GM21576 (cell line): Measurements from ENCODE around the gene ELFN2.

ENCODE experiments used
- ATAC-seq: cut with Tn5 transposase; IDR thresholded peaks from one replicate; pipeline ENCODE4 v1.9.1; 2021; ENCODE audit warnings: mild to moderate bottlenecking, moderate library complexity; ENCODE audit not compliant: unreplicated experiment

The ELFN2 gene

DNA sequence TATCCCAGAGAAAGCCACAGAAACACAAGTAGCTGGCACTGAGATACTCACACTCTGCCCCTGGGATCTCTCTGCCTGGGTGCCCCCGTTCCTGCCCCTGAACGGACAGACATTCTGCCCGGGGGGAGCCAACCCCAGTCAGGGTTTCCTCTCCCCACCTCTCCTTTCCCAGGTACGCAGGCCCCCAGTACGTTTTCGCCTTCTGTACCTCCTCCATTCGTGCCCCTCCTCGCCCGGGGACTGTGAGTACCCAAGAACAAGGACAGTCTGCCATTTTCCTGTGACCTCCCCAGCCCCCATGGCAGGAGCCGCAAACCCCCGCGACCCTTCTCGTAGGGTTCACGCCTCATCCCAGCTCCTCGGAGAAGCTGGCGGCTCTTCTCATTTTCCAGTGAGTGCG lies 29.1 kb upstream of the ELFN2 start:
- ATAC-seq: no peak

DNA sequence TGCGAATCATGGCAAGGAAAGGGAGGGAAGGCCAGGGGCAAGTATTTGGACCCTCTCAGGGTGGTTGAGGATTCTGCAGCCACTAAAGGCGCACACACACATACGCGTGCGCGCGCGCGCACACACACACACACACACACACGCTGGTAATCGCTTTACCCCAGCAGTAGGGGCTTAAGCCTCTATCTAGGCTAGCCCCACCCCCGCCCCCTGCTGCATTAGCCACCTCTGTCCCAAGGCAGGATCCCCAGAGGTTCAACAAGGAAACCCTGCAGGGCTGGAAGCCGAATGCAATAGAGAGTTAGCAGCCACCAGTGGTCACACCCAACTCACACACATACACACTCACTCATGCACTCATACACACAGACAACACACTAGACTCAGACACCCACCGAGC lies 28.6 kb upstream of the ELFN2 start:
- no peak for ATAC-seq

DNA sequence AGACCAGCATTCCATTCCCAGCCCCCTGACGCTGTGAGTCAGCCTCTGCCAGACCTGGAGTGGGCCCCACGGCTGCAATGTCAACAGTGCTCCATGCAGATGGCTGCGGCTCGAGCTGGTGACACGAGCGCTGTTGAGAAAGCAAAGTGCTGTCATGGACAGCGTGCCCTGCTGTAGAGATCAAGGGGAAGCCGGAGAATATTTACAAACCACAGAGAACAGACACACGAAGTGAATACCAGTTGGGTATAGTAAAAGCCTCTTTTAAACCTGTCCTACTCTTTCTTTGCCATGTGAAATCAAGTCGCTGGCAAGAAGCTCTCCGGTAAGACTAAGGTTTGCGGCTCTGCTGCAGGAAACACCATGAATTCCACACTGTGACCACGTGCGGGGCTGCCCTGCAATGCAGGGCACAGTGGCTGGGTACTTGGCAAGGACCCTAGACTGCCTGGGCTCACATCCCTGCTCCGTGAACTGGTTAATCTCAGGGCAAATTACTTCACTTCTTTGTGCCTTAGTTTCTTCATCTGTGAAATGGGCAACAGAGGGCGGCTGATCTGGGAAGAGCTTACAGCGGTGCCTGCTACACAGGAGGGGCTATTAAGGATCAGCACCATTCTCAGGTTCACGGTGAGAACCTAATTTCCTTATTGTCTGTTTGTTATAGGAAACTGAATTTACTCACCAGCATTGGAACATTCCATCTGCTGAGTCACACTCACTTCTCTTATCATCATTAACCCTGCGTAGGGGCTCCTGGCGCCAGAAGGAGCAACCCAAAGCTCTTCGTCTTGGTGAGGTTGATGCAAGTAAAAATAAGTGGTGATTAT lies 27.8 kb upstream of the ELFN2 start:
- no peak for ATAC-seq

DNA sequence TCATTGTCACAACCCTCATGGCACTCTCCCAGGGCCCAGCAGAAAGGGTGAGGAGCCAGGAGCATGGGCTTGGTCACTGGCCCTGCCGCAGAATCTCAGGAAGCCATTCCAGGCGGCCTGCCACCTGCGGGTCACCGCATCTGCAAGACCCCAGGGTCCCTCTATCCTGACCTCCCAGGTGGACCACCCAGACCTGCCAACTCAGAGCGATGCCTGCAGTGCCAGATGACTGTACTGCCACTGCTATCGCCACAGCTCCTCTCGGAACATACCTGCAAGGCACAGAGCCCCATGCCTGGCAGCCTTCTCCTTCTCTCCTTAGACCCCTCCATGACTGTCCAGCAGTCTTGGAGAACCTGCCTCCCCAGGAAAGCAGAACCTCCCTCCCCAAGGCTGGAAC lies 26.4 kb upstream of the ELFN2 start:
- no peak for ATAC-seq

DNA sequence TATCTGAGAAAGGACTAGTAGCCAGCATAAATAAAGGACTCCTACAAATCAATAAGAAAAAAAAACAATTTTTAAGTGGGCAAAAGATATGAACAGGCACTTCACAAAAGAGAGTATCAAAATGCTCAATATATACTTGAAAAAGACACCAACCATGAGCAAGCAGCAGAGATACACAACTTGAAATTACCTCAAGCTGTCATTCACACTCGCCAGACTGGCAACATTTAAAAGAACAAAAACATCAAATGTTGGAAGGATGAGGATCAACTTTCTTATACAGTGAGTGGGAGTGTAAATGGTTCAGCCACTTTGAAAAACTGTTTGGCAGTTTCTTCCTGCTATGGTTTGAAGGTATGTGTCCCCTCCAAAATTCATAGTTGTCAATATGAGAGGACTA lies 23.9 kb upstream of the ELFN2 start:
- no peak for ATAC-seq

DNA sequence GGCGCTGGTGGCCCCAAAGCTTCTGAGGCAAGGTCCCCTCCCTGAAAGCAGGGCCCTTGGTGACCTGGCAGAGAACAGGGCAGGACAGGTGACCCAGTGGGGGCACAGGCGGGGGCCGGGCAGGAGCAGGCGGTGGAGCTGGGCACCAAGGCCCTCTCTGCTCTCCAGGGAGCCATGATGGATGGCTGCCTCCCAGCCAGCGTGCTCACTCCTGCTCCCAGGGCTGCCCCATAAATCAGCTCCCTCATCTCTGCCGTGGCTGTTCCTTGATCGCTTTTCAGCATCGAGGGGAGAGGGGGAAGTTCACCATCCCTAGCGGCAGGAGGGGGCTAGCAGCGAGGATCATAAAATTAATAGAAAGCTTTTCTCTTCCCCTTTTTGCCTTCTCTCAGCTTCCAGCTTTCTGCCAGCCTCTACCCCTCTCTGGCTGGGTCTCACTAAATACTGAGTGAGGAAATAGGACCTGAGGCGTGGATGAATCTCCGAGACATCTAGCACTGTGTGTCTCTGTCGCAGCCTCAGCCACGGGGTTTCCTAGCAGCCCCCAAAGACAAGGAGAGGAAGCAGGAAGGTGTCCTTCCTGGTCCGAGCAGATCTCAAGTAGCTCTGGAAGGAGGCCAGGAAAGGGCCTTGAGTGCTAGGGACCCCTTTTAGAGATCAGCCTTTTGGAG lies 22.2 kb upstream of the ELFN2 start:
- ATAC-seq: no peak

DNA sequence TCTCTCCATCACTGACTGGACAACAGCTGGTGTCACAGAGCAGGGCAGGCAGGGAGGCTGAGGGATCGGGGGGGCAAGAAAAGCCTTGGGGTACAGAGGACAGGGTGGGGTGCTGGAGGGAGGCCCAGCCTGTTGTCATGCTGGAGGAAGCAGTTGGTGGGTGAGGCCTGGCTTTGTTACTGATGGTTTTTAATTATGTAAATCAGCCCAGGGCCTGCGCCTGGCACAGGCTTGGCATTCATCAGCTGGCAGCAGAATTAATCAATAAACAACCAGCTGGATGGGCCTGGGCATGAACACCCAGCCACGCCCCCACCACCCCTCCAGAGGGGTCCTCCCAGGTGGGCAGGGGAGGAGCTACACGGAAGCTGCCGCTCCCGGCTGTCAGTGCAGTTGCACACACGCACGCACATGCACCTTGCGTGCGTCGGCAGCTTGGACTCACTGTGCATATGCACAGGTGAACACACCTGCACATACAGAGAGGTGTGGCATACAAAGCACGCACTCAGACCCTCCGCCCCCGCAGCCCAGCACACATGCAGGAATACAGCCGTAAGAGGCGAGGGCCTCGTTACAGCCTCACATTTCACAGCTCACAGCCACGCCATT lies 21.3 kb upstream of the ELFN2 start:
- ATAC-seq: no peak

DNA sequence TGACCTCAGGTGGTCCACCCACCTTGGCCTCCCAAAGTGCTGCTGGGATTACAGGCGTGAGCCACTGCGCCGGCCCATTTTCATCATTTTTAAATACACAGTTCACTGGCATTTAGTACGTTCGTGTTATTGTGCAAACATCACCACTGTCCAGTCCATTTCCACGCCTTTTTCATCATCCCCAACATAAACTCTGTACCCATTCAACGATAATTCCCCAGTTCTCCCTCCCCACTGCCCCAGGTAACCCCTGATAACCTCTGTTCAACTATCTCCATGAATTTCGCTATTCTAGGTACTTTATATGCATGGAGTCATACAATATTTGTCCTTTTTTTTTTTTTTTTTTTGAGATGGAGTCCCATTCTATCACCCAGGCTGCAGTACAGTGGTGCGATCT lies 18.2 kb upstream of the ELFN2 start:
- ATAC-seq: no peak

DNA sequence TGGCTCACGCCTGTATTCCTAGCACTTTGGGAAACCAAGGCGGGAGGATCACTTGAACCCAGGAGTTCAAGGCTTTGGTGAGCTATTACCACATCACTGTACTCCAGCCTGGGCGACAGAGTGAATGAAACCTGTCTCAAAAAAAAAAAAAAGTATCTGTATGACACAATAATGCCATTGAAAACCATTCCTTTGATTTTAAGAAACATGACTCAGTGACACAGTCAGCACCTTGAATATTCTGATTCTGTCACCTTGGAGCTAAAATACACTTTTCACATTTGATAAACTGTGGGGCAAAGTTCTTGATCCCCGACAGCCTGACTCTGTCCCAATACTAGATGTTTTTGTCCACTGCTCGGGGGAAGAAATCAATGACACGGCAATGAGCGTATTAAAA lies 16.7 kb upstream of the ELFN2 start:
- no peak for ATAC-seq

DNA sequence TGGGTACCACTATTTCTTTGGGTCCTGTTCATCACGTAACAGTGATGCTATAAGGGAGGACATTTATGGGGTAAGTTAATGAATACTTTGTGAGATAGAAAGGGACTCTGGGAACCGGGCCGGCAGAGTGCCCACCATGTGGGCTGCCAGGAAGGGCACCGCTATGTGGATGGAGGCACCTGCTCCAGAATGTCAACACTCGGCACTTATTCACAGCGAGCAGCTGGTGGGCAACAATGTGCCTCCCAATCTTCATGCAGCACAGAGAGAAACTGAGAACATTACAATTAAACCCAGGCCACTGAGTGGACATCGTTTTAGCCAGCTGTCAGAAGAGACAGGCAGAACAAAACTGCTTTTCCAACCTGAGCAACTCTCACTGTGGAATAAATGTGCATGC lies 15.8 kb upstream of the ELFN2 start:
- ATAC-seq: no peak

DNA sequence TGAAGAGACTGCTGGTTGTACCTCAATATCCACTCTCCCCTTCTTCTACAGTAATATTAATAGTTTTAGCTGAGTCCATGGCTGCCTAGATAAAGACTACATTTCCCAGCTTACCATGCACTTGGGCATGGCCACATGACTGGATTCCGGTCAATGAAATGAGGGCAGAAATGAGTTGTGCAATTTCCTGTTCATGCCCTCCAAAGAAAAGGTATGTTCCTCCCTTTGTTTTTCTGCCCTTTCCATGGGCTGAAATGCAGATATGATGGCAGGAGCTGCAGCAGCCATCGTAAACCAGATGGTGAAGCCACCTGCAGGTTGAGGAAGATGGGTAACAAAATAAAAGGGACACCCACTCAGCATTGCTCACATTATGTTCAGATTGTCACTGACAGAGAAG lies 15.3 kb upstream of the ELFN2 start:
- no peak for ATAC-seq

DNA sequence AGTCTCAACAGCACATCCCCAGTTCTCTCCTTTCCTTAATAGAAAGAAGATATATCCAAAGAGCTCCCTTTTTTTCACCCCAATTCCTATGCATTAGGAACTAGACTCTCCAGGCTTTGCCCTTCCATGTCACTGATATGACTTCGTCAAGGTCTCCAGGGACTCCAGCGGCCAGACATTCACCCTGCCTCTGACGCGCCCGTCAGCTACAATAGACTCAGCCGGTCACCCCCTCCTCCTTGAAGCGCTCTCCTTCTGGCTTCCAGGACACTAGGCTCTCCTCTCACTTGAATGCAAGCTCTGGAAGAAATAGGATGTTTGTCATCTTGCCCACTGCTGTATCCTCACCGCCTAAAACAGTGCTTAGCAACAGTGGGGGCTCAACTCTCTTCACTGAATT lies 14.9 kb upstream of the ELFN2 start:
- no peak for ATAC-seq

DNA sequence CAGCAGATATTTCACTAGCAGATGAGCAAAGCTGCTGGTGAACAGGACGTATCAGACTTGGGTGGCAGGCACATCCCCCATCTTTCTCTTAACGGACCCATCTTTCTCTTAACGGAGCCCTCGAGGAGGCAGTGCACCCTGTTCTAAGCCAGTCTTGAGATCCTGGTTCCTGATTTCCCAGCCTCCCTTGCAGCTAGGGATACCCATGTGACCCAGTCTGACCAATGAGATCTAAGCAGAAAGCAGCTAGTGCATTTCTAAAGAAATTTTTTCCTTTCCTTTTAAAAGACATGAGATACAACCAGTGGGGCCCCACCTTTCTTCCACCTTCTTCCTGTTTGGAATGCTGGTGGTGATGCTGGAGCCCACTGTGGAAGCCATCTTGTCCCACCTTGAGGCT lies 13.6 kb upstream of the ELFN2 start:
- no peak for ATAC-seq

DNA sequence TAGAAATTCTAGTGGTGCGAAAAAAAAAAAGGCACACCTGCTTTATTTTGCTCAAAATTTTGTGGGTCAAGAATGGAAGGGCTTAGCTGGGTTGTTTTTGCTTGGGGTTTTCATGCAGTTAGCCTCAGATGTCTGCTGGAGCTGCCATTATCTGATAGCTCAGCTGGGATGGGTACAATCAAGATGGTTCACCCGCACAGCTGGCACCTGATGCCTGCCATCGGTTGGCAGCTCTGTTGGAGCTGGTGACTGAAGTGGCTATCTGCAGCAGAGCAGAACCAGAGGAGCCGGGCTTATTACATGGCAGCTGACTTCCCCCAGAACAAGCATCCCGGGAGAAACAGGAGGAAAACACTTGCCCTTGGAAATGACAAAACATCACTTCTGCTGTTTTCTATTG lies 12.1 kb upstream of the ELFN2 start:
- ATAC-seq: no peak

DNA sequence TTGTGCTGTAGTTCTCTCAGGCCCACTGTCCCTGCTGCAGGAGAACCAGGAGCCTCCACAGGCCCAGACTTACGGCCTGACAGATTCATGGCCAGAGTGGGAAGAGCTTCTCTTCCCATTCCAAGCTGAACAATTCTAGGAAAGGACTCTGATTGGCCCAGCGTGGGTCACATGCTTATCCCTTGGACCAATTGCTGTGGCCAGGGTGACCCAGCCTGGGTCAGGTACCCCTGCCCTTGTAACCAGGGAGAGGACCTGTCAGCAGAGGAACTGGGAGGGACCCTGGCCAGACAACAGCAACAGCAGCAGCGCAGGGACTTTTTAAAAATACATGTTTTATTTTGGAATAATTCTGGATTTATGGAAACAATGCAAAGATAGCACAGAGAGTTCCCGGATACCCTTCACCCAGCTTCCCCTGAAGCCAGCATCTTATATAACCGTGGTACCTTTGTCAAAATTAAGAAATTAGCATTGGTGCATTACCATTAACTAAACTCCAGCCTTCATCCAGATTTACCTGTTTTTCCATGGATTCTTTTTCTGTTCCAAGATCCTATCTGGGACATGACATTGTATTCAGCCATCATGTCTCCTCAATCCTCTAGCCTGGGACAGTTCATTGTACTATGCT lies 8.8 kb upstream of the ELFN2 start:
- no peak for ATAC-seq

DNA sequence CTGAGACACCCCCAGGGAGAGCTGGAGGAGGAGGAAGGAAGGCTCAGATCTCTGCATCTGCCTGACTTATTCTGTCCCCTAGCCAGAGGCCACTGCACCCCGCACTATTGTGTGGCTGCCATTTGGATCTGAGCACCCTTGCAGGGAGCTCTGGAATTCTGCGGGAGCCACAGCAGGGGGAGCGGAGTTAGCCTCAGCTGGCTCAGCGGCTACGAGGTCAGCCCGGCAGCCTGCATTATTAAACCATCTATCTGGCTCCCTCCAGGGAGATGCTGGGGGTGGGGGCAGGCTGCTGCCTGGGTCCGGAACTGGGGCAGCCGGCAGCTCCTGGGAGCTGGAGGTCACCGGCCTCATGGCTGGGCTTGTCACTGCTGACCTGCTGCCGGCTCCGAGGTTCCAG lies 6.5 kb upstream of the ELFN2 start:
- no peak for ATAC-seq

DNA sequence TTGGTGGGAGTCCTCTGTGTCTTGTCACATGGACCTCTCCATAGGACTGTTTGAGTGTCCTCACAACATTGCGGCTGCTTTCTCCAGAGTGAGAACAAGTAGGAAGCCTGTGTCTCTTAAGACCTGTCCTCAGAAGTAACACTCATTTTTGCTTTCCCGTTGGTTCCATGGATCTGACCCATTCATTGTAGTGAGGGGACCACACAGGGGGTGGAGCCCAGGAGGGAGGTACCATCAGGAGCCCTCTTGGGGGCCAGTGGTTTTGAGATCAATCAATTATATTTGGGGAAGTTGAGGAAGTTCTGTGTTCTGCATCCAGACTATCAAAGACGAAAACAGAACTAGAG lies 5.4 kb upstream of the ELFN2 start:
- ATAC-seq: no peak

DNA sequence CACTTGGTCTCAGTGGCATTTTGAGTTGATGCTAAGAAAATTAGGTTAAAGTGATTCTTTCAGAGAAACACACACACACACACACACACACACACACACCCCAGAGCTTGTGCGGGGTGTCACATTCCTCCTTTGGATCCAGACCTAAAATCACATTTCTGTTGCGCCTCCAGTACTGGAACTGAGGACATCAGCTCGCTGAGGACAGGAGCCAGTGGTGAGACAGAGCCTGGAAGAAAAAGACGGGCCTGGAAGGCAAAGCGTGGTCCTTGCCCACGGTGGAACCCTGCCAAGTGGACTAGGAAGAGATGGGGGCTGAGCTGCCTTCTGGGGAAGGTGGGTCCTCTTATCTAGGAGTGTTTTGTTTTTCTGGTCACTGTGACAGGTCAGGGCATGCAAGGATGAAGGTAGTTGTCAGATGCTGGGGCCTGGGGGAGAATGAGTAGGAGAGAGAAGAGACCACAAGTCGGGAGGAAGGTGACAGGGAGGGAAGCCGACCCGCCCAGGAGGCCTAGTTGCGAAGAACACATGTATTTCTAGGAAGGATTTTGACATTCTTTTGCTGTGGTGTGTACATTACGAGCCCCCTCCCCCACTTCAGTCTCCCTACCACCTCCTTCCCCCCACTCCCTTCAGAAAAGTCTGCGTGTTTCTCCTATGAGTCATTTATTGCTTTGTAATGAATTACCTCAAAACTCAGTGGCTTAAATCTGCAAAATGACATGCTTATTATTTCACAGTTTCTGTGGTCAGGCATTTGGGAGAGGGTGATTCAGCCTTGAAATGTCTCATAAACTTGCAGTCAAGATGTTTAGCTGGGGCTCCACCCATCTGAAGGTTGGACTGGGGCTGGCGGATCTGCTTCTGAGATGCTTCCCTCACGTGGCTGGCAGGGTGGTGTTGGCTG lies 4.8 kb upstream of the ELFN2 start:
- ATAC-seq: no peak

DNA sequence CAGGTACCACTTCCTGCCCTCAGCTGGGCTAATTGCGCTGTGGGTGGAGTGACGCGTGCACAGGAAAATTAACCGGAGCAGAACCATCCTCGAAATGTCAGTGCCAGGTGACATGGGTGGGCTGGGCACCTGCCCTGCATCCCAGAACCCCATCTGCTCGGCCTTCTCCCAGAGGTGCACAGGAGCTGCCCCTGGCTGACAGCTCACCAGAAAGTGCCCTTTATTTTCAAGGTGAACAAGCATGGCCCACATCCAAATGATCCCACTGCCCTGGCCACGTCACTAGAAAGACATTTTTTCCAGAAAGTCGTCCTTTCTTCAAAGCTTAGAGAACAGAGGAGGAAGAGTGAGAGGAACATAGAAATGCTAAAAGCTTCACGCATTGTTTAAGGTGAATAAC lies 4.1 kb upstream of the ELFN2 start:
- ATAC-seq: no peak

DNA sequence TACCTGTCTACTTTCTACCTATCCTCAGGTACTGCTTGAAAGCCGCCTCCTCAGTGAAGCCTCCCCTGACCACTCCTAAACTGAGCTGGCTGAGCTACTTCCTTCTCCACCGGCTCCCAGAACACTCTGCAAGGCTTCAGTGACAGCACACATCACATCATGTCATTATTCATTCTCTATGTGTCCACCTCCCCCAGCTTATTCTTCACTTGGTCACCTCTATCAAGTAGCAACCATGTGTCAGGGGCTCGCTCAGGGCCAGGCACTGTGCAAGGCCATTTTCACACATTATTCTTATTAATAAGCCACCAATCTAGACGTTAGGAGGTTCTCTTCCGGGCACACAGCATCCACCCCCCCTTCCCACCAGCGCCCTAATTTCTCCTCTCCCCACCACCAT lies 3.7 kb upstream of the ELFN2 start:
- ATAC-seq: no peak
